Measurements from ENCODE around the gene ACOX3. TPM values are rescaled to one million over a fixed set of nuclear protein-coding genes. Genes with fewer than 3 reads are reported as not detected.

Gene ACOX3
- polyA plus RNA-seq, 2 of the 4 experiments (the other 2 are of a cell fraction), result 4.9 to 8.2 TPM

DNA sequence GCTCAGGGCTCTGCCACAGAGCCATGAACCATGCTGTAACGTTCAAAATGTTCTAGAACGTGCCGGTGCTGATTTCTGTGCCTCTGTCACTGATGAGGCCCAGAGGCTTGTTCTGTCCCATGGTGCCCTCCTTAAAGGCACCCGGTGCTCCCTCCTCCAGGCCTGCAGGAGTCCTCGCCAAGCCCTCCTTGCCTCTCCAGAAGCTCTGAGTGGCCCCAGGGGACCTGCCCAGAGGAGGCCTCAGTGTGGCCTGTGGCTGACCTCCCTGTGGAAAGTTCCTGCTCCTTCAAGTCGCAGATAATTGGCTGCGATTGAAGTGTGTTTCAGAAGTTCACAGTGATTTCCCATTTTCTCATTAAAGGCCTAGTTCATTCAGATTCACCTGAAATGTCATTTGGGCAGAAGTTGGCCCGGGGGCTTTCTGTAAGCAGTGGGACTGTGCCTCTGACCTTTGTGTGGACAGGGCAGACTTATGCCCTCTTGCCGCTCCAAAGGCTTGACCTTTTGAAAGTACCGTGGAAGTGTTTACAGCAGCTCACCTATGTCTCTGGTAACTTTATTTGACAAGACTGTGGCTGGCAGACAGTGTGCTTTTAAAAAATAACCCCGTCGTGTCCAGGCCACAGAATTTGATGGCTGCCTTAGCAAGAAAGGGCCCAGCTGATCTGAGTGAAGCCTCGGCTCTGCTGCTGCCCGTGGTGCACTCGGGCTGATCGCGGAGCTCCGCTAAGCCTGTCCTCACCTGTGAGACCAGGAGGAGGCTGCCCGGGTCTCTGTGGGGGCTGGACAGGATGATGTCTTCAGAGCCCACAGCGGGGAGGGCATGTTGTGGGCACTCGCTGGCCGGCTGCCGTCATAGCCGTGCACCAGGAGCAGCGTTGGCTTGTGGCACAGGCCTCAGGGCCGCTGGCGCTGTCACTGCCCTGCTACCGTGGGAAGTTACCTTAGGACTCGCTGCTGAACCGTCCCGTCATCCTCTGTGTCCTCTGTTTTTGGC is 25.4 kb upstream of the ACOX3 start (continued):
- no peak for TF ChIP-seq KDM5A (IDR thresholded peaks at IDR 0.05)
- no peak for TF ChIP-seq HOXB13 (CRISPR knock-in tag; IDR thresholded peaks at IDR 0.05; ENCODE audit: low read depth)

GRCh38 chr4:8464381-8464780 is 23.9 kb upstream of the ACOX3 start:
- no peak for ATAC-seq
- H3K4me1 ChIP-seq, result 0 out of 3 replicates have a peak, but pooled peaks cover 3% of the 10 kb centered on the region
- no peak overlapping the region for H3K4me3 ChIP-seq
- DNase-seq (ENCODE audit: low read depth in 1 of 2, low spot score in 1 of 2), result no peak
- CTCF ChIA-PET, result interaction anchor here (0.6 to 1.3 kb wide), 3 partner anchors 13 to 23 kb away, joined by 3 read pairs; no protein-coding TSS in a partner anchor
- no peak for TF ChIP-seq CBX2 (IDR thresholded peaks at IDR 0.05; ENCODE audit: borderline replicate concordance, low read depth)
- no peak for TF ChIP-seq EHF (CRISPR knock-in tag; IDR thresholded peaks at IDR 0.05)
- no peak for TF ChIP-seq ELK1 (IDR thresholded peaks at IDR 0.05; ENCODE audit: low read depth, low read length)
- no peak for TF ChIP-seq MAX (IDR thresholded peaks at IDR 0.05)
- no peak for TF ChIP-seq ZFP36 (IDR thresholded peaks at IDR 0.05; ENCODE audit: borderline replicate concordance, partially characterized antibody)
- no peak for TF ChIP-seq TP53 (CRISPR knock-in tag; IDR thresholded peaks at IDR 0.05)
- no peak for TF ChIP-seq ZSCAN20 (CRISPR knock-in tag; IDR thresholded peaks at IDR 0.05)
- TF ChIP-seq MAZ (IDR thresholded peaks at IDR 0.05; ENCODE audit: borderline replicate concordance, low read depth, low read length), result no peak
- TF ChIP-seq, protein P1, sequence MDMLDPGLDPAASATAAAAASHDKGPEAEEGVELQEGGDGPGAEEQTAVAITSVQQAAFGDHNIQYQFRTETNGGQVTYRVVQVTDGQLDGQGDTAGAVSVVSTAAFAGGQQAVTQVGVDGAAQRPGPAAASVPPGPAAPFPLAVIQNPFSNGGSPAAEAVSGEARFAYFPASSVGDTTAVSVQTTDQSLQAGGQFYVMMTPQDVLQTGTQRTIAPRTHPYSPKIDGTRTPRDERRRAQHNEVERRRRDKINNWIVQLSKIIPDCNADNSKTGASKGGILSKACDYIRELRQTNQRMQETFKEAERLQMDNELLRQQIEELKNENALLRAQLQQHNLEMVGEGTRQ (IDR thresholded peaks at IDR 0.05), result no peak
- no peak for TF ChIP-seq KDM1A (IDR thresholded peaks at IDR 0.05; ENCODE audit: low read depth)
- 95% methylated on average over 14 of the region's 14 CpGs for WGBS (ENCODE audit: missing lambda C conversion rate)
- no peak for FAIRE-seq
- H3K4me2 ChIP-seq, result no peak overlapping the region
- POLR2A ChIA-PET, result interaction anchor here (0.6 kb wide), 1 partner anchor 97 kb away, joined by 6 read pairs; no protein-coding TSS in a partner anchor
- H3K27ac ChIP-seq, result no peak overlapping the region
- H3K9me3 ChIP-seq, result no peaks in the 10 kb centered on the region

GRCh38 chr4:8463811-8464210 is 23.3 kb upstream of the ACOX3 start:
- FAIRE-seq, result no peak
- Histone ChIP-seq H3K4me2 (no peak overlapping the region), H3K4me3 (no peak overlapping the region), H3K27ac (no peak overlapping the region), H3K4me1 (0 out of 3 replicates have a peak, but pooled peaks cover 3% of the 10 kb centered on the region), H3K9me3 (no peaks in the 10 kb centered on the region)
- ATAC-seq, result no peak
- CTCF ChIA-PET, result interaction anchor here (1.0 to 1.3 kb wide), 2 partner anchors 12 to 18 kb away, joined by 3 read pairs; no protein-coding TSS in a partner anchor
- no peak for DNase-seq (ENCODE audit: low read depth in 1 of 2, low spot score in 1 of 2)
- TF ChIP-seq ELK1 (IDR thresholded peaks at IDR 0.05; ENCODE audit: low read depth, low read length), result no peak
- TF ChIP-seq EHF (CRISPR knock-in tag; IDR thresholded peaks at IDR 0.05), result no peak
- no peak for TF ChIP-seq FOXS1 (CRISPR knock-in tag; IDR thresholded peaks at IDR 0.05)
- TF ChIP-seq HES2 (IDR thresholded peaks at IDR 0.05), result no peak
- no peak for TF ChIP-seq POLR2A (IDR thresholded peaks at IDR 0.05; ENCODE audit: low read length)
- no peak for TF ChIP-seq FOSB (CRISPR knock-in tag; IDR thresholded peaks at IDR 0.05)
- TF ChIP-seq HOXB5 (CRISPR knock-in tag; IDR thresholded peaks at IDR 0.05), result no peak
- TF ChIP-seq SREBF2 (IDR thresholded peaks at IDR 0.05), result no peak
- TF ChIP-seq ZFP36 (IDR thresholded peaks at IDR 0.05; ENCODE audit: borderline replicate concordance, partially characterized antibody), result no peak
- no peak for TF ChIP-seq HEYL (CRISPR knock-in tag; IDR thresholded peaks at IDR 0.05)
- TF ChIP-seq RNF2 (IDR thresholded peaks at IDR 0.05; ENCODE audit: borderline replicate concordance, low read depth), result no peak
- TF ChIP-seq KDM1A (IDR thresholded peaks at IDR 0.05; ENCODE audit: low read depth), result no peak
- WGBS (ENCODE audit: missing lambda C conversion rate), result 91% methylated on average over 7 of the region's 9 CpGs
- POLR2A ChIA-PET, result interaction anchor here (0.6 kb wide), 1 partner anchor 98 kb away, joined by 6 read pairs; no protein-coding TSS in a partner anchor
